Mucosa of stomach (tissue), 1 donor: Measurements from ENCODE around the gene CALY.
"Not testable (repeated sequence)": the region's sequence is repeated elsewhere in the genome, so short reads cannot be mapped to it uniquely, and the experiment has no call there.

Experiments used
- H3K27me3 ChIP-seq: one replicate; pipeline ENCODE4 v1.7.0; 2013; ENCODE audit warnings: mild to moderate bottlenecking, low read length; ENCODE audit not compliant: control insufficient read depth, insufficient read depth
- H3K36me3 ChIP-seq: one replicate; pipeline ENCODE4 v1.7.0; 2013; ENCODE audit warnings: low read length; ENCODE audit not compliant: control insufficient read depth, insufficient read depth
- H3K4me1 ChIP-seq: one replicate; pipeline ENCODE4 v1.7.0; 2013; ENCODE audit warnings: mild to moderate bottlenecking, low read length; ENCODE audit not compliant: control insufficient read depth, insufficient read depth
- H3K4me3 ChIP-seq: one replicate; pipeline ENCODE4 v1.7.0; 2013; ENCODE audit warnings: low read length
- H3K9ac ChIP-seq: one replicate; pipeline ENCODE4 v1.7.0; 2013; ENCODE audit warnings: mild to moderate bottlenecking, low read length, moderate library complexity
- H3K9me3 ChIP-seq: one replicate; pipeline ENCODE4 v1.7.0; 2013; ENCODE audit warnings: mild to moderate bottlenecking, low read length, moderate library complexity; ENCODE audit not compliant: control insufficient read depth
- donor health status: Pancreatic carcinoma.

CALY gene

GRCh38 chr10:133329491-133330202 is 7.0 kb downstream of the CALY start:
- H3K4me1 ChIP-seq, result peaks cover 23% of the 10 kb centered on the region
- peaks cover 82% of the 10 kb centered on the region for H3K27me3 ChIP-seq
- H3K36me3 ChIP-seq, result no peaks in the 10 kb centered on the region
- no peak overlapping the region for H3K9ac ChIP-seq
- H3K4me3 ChIP-seq, result no peak overlapping the region
- no peaks in the 10 kb centered on the region for H3K9me3 ChIP-seq

- Histone ChIP-seq H3K4me1 (peaks cover 23% of the 10 kb centered on the region), H3K36me3 (no peaks in the 10 kb centered on the region), H3K9me3 (no peaks in the 10 kb centered on the region), H3K9ac (no peak overlapping the region), H3K27me3 (peaks cover 77% of the 10 kb centered on the region), H3K4me3 (no peak overlapping the region)
These were observed 8.0 kb downstream of the CALY start for GRCh38 chr10:133328358-133329343.

DNA sequence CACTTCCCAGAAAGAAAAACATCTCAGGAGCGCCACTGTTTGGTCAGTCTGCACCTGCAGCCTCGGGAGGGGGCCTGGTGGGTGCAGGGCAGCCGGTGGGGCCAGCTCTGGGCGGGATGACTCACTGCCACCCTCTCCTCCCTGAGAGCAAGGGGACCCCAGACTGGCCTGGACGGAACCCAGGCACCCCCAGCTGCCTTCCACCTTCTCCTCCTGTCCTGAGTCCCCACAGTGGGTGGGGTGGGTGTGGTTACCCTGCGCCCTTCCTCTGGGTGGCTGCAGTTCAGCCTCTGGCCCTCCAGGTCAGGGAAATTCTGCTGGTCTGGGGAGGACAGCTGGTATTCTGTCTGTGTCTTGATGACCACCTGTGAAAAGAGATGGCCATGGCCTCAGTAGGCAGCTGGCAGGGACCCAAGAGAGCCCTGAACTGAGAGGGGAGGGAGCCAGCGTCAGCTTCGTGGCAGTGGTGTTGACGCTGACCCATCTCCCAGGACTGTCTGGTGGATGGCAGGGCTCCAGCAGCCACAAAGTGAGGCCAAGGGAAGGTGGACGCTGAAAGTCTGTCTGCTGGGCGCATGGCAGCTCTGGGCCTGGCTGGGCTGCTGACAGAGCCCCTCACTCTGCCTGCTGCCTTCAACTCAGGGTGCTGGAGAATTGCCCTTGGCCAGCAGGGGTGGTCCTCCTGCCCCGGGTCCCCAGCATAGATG is 8.9 kb downstream of the CALY start:
- Histone ChIP-seq H3K9me3 (no peaks in the 10 kb centered on the region), H3K4me3 (no peak overlapping the region), H3K9ac (no peak overlapping the region), H3K27me3 (peaks cover 71% of the 10 kb centered on the region), H3K36me3 (no peaks in the 10 kb centered on the region), H3K4me1 (peaks cover 23% of the 10 kb centered on the region)

- Histone ChIP-seq H3K27me3 (peaks cover 63% of the 10 kb centered on the region), H3K4me3 (no peak overlapping the region), H3K36me3 (no peaks in the 10 kb centered on the region), H3K4me1 (peaks cover 23% of the 10 kb centered on the region), H3K9ac (no peak overlapping the region), H3K9me3 (no peaks in the 10 kb centered on the region)
These were observed 9.7 kb downstream of the CALY start for GRCh38 chr10:133326745-133327650.

DNA sequence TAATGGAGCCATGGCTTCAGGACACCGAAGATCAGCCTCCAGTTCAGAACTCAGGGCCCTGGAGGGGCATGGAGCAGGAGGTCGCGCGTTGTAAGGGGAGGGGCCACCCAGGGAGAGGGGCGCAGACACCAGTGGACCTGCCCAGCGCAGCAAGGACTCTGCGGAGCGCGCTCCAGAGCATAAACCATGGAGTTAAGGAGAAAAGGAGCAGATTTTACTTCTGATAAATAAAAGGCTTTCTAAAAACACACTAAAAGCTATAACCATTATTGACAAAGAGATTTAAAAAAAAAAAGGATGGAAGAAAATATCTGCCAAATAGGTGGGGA is 10.5 kb downstream of the CALY start:
- Histone ChIP-seq H3K36me3 (no peaks in the 10 kb centered on the region), H3K27me3 (peaks cover 59% of the 10 kb centered on the region), H3K9ac (no peak overlapping the region), H3K4me1 (peaks cover 23% of the 10 kb centered on the region), H3K9me3 (no peaks in the 10 kb centered on the region), H3K4me3 (no peak overlapping the region)

DNA sequence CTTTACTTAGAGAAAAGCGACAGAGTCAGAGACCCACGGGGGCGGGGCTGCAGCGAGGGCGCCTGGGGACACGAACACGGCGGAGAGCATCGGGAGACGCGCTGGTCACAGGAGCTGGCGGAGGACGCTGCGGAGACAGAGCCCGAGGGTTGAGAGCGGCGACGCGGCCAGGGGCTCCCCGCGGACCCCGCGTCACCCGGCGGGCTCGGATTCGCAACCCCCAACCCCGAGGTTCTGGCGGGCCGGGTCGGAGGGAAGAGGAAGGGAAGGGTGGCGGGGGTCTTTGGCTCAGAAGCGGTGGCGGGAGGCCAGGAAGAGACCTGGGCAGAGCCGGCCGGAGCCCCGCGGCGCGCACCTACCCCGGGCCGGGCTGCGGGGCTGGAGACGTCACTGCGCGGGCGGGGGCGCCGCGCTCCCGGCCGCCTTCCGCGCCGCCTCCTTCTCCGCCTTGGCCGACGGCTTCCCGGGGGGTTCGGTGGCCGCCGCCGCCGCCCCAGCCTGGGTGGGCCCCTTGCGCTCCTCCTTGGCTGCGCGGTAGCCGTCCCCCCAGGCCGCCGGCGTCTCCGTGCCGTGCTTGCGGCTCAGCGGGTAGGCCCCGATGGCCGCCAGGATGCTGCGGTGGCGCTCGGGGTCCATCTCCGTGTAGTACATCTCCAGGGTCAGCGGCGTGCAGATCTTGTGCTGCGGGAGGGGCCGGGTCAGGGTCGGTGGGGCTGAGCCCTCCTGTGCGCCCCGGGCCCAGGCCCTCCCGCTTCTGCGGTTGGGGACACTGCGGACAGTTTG is 11.1 kb downstream of the CALY start:
- H3K36me3 ChIP-seq, result no peaks in the 10 kb centered on the region
- H3K4me1 ChIP-seq, result peaks cover 23% of the 10 kb centered on the region
- peaks cover 54% of the 10 kb centered on the region for H3K27me3 ChIP-seq
- H3K9me3 ChIP-seq, result no peaks in the 10 kb centered on the region
- H3K9ac ChIP-seq, result peak overlapping the region; percentile 28
- no peak overlapping the region for H3K4me3 ChIP-seq

DNA sequence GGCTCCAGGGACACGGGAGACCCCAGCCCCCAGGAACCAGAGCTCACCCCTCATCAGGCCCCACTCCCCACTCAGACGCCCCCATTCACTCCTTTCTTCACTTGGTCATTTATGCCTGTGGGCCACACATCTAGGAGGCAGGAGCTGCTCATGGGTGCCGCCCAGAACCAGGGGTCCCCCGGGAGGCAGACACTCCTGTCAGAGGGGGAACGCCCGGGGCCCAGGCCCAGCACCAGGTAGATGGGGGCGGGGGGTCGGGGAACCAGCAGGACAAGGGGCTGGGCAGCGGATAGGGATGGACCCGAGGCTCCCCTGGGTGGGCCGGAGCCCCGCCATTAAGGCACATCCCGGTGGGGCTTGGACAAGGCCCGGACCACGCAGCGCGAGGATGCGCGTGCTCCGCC is 11.8 kb downstream of the CALY start:
- Histone ChIP-seq H3K27me3 (peaks cover 52% of the 10 kb centered on the region), H3K4me1 (peaks cover 21% of the 10 kb centered on the region), H3K9me3 (no peaks in the 10 kb centered on the region), H3K36me3 (no peaks in the 10 kb centered on the region), H3K9ac (peak overlapping the region; percentile 28), H3K4me3 (no peak overlapping the region)

- Histone ChIP-seq H3K27me3 (peaks cover 48% of the 10 kb centered on the region), H3K9ac (no peak overlapping the region), H3K9me3 (no peaks in the 10 kb centered on the region), H3K36me3 (no peaks in the 10 kb centered on the region), H3K4me3 (no peak overlapping the region), H3K4me1 (peaks cover 15% of the 10 kb centered on the region)
These were observed 12.4 kb downstream of the CALY start for GRCh38 chr10:133324198-133324792.

- H3K9ac ChIP-seq, H3K36me3 ChIP-seq, H3K9me3 ChIP-seq, H3K4me3 ChIP-seq, H3K4me1 ChIP-seq: not testable (repeated sequence)
- peaks cover 34% of the 10 kb centered on the region for H3K27me3 ChIP-seq
These were observed 14.5 kb downstream of the CALY start for GRCh38 chr10:133322064-133322709.

GRCh38 chr10:133320852-133321422 is 15.8 kb downstream of the CALY start:
- H3K9me3 ChIP-seq, H3K4me3 ChIP-seq, H3K9ac ChIP-seq, H3K36me3 ChIP-seq, H3K4me1 ChIP-seq: not testable (repeated sequence)
- H3K27me3 ChIP-seq, result peaks cover 22% of the 10 kb centered on the region
